Astrocyte of the spinal cord (primary cell): ENCODE results near the gene PRKCH.

Source experiments
- DNase-seq: peaks from one replicate; pipeline ENCODE4 v3.0.0; 2011; ENCODE audit warnings: low read depth, low spot score
- H3K4me3 ChIP-seq: 2 replicates; pipeline ENCODE4 v1.5.1; 2011; ENCODE audit warnings: low read depth, mild to moderate bottlenecking, low read length, moderate library complexity
- CTCF ChIP-seq: IDR thresholded peaks from 2 replicates; pipeline ENCODE4 v1.5.1; 2012; ENCODE audit warnings: low read depth, mild to moderate bottlenecking, low read length, inconsistent platforms
- in situ Hi-C: cut with HindIII; loops from 2 replicates; pipeline ENCODE4 v1.10.0; 2017; ENCODE audit warnings: low sequenced_read_pairs

The PRKCH gene

GRCh38 chr14:61519735-61520134 lies 198.4 kb downstream of the PRKCH start:
- H3K4me3 ChIP-seq, result no peak overlapping the region
- in situ Hi-C loops, result no loop called here
- DNase-seq, result no peak
- TF ChIP-seq CTCF, result no peak

- in situ Hi-C loops, result no loop called here
- DNase-seq, result no peak
- H3K4me3 ChIP-seq, result no peak overlapping the region
- TF ChIP-seq CTCF, result no peak
These were observed 199.2 kb downstream of the PRKCH start for GRCh38 chr14:61520576-61520975.

- H3K4me3 ChIP-seq, result no peak overlapping the region
- in situ Hi-C loops, result no loop called here
- no peak for TF ChIP-seq CTCF
- no peak for DNase-seq
These were observed 200.4 kb downstream of the PRKCH start for GRCh38 chr14:61521773-61522172.

- in situ Hi-C loops, result no loop called here
- no peak overlapping the region for H3K4me3 ChIP-seq
- no peak for DNase-seq
- TF ChIP-seq CTCF, result no peak
These were observed 202.4 kb downstream of the PRKCH start for GRCh38 chr14:61523751-61524150.

- peak; percentile 81 for DNase-seq
- no peak overlapping the region for H3K4me3 ChIP-seq
- in situ Hi-C loops, result no loop called here
- no peak for TF ChIP-seq CTCF
These were observed 202.9 kb downstream of the PRKCH start for GRCh38 chr14:61524211-61524806.

- DNase-seq, result no peak
- TF ChIP-seq CTCF, result no peak
- in situ Hi-C loops, result no loop called here
- H3K4me3 ChIP-seq, result no peak overlapping the region
These were observed 203.5 kb downstream of the PRKCH start for GRCh38 chr14:61524936-61525292.
